ENCODE results near the gene ERBB4.

DNA sequence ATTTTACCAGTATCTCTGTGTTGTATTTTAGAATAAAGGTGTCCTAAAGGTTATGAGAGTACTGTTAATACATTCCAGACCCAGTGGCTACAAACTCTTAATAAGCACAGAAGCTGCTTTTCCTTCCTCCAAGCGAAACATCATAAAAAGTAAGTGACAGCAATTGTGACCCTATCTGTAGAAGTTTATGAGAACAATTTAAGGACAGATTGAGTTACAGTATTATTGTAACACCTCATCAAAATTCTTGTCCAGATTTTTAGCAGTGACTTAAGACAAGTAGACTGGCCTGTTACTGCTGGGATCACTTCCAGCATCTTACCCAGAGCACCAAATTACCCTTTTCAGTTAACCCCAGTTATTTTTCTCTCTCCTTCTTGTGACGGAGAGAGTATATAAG is 154.6 kb downstream of the ERBB4 start:
- no peak for TF ChIP-seq CTCF (IDR thresholded peaks at IDR 0.05)
- no peak for TF ChIP-seq POLR2A (IDR thresholded peaks at IDR 0.05)

All from lower leg skin (tissue), 3 donors.